A549 (cell line): ENCODE data around the gene MLST8. TPM values are rescaled to one million over a fixed set of nuclear protein-coding genes. Genes with fewer than 3 reads are reported as not detected.

ENCODE experiments used
- ATAC-seq, 2 experiments: fragments of 200-7000 bp in 1 of 2; fragments of >200 bp in 1 of 2; cut with Nextera tagmentation in 1 of 2; cut with Tn5 transposase in 1 of 2; 3 replicates each; pipeline versions ENCODE4 v1.8.0 to v1.9.1; 2018 to 2020; ENCODE audit warnings: mild to moderate bottlenecking in 1 of 2, moderate library complexity in 1 of 2
- CTCF ChIA-PET: fragments of 300-600 bp; sonication (Branson Sonifier 250); formaldehyde crosslinking; extraction: SDS; loops from one replicate; lab custom pipeline; 2021; ENCODE audit warnings: antibody characterized with exemption, inconsistent platforms; lab: Yijun Ruan, JAX
- POLR2A ChIA-PET: fragments of 350-600 bp; formaldehyde crosslinking; extraction: SDS; loops from one replicate; lab custom pipeline; 2021; ENCODE audit warnings: antibody characterized with exemption, inconsistent platforms; lab: Yijun Ruan, JAX
- DNase-seq, 2 experiments: peaks; one replicate each; pipeline versions ENCODE4 v3.0.0 to v3.0.0-alpha.2; 2011 to 2016; ENCODE audit warnings: low read depth in 1 of 2, low spot score in 1 of 2
- FAIRE-seq: peaks from 2 replicates; lab custom pipeline; 2011; peaks lifted over from hg19 to GRCh38; lab: Jason Lieb, UNC
- H3K27ac ChIP-seq, 2 experiments: fragments of >200 bp; sonication (Bioruptor Twin); formaldehyde crosslinking; 3 replicates each; pipeline ENCODE4 v1.5.1; 2016 to 2017
- H3K4me1 ChIP-seq: fragments of >200 bp; sonication (Bioruptor Twin); formaldehyde crosslinking; 3 replicates; pipeline ENCODE4 v1.6.1; 2016
- H3K4me2 ChIP-seq: fragments of >200 bp; sonication (Bioruptor Twin); formaldehyde crosslinking; 3 replicates; pipeline ENCODE4 v1.6.1; 2016
- H3K4me3 ChIP-seq: fragments of >200 bp; sonication (Bioruptor Twin); formaldehyde crosslinking; 3 replicates; pipeline ENCODE4 v1.5.1; 2016
- H3K9me3 ChIP-seq: fragments of >200 bp; sonication (Bioruptor Twin); formaldehyde crosslinking; 3 replicates; pipeline ENCODE4 v1.6.1; 2016
- BCL3 ChIP-seq: fragments of >200 bp; sonication (Bioruptor Twin); formaldehyde crosslinking; IDR thresholded peaks from 3 replicates; pipeline ENCODE4 v1.6.1; 2016
- CHD4 ChIP-seq: fragments of 200-600 bp; sonication (generic); IDR thresholded peaks from 2 replicates; pipeline ENCODE4 v1.6.1; 2016; ENCODE audit warnings: antibody characterized with exemption, mild to moderate bottlenecking, borderline replicate concordance
- CTCF ChIP-seq: fragments of >200 bp; sonication (Bioruptor Twin); formaldehyde crosslinking; IDR thresholded peaks from 3 replicates; pipeline ENCODE4 v1.5.1; 2016
- E2F6 ChIP-seq: IDR thresholded peaks from 2 replicates; pipeline ENCODE4 v1.6.1; 2012; ENCODE audit warnings: low read depth, borderline replicate concordance
- EP300 ChIP-seq, 2 experiments: fragments of >200 bp; sonication (Bioruptor Twin); formaldehyde crosslinking; IDR thresholded peaks; 2 replicates in 1 of 2; 3 replicates in 1 of 2; pipeline ENCODE4 v1.6.1; 2016 to 2017
- ESRRA ChIP-seq: fragments of 150-350 bp; IDR thresholded peaks from 2 replicates; pipeline ENCODE4 v1.6.1; 2014; ENCODE audit warnings: mild to moderate bottlenecking, low read length, borderline replicate concordance
- GATA3 ChIP-seq: IDR thresholded peaks from 2 replicates; pipeline ENCODE4 v1.6.1; 2012; ENCODE audit warnings: borderline replicate concordance
- HES2 ChIP-seq: fragments of >200 bp; sonication (Bioruptor Twin); formaldehyde crosslinking; IDR thresholded peaks from 2 replicates; pipeline ENCODE4 v1.6.1; 2016
- HOXB13 ChIP-seq: fragments of 250-450 bp; sonication (Bioruptor Pico); IDR thresholded peaks from 2 replicates; pipeline ENCODE4 v1.5.0; 2020; ENCODE audit warnings: low read depth, mild to moderate bottlenecking, moderate library complexity
- JUN ChIP-seq, 2 experiments: fragments of >200 bp; sonication (Bioruptor Twin); formaldehyde crosslinking; IDR thresholded peaks; 2 replicates in 1 of 2; 3 replicates in 1 of 2; pipeline ENCODE4 v1.6.1; 2016 to 2017
- KDM1A ChIP-seq: fragments of 200-600 bp; sonication (generic); IDR thresholded peaks from 2 replicates; pipeline ENCODE4 v1.6.1; 2016; ENCODE audit warnings: low read depth, mild to moderate bottlenecking
- MAX ChIP-seq: IDR thresholded peaks from 2 replicates; pipeline ENCODE4 v1.6.1; 2012
- MYC ChIP-seq: IDR thresholded peaks from 2 replicates; pipeline ENCODE4 v1.6.1; 2012; ENCODE audit warnings: mild to moderate bottlenecking, inconsistent platforms, low read length, improper control_type of control experiment, borderline replicate concordance
- NFE2L2 ChIP-seq: fragments of 150-350 bp; conservative IDR thresholded peaks from 2 replicates; pipeline ENCODE4 v1.6.1; 2014; ENCODE audit warnings: low read length
- NR3C1 ChIP-seq: fragments of >200 bp; sonication (Bioruptor Twin); formaldehyde crosslinking; IDR thresholded peaks from 3 replicates; pipeline ENCODE4 v1.6.1; 2017
- REST ChIP-seq: fragments of 200-600 bp; sonication (generic); IDR thresholded peaks from 2 replicates; pipeline ENCODE4 v1.6.1; 2016; ENCODE audit warnings: antibody characterized with exemption, mild to moderate bottlenecking, moderate library complexity
- RNF2 ChIP-seq: fragments of 200-600 bp; sonication (generic); IDR thresholded peaks from 2 replicates; pipeline ENCODE4 v1.6.1; 2016; ENCODE audit warnings: low read depth, mild to moderate bottlenecking, antibody characterized with exemption, moderate library complexity, borderline replicate concordance
- SMC3 ChIP-seq: fragments of >200 bp; sonication (Bioruptor Twin); formaldehyde crosslinking; IDR thresholded peaks from 3 replicates; pipeline ENCODE4 v1.6.1; 2018; ENCODE audit warnings: inconsistent platforms
- SREBF2 ChIP-seq: fragments of 450-650 bp; IDR thresholded peaks from 2 replicates; pipeline ENCODE4 v1.6.1; 2014; ENCODE audit warnings: mild to moderate bottlenecking, moderate library complexity
- TFCP2L1 ChIP-seq: fragments of 250-450 bp; sonication (Bioruptor Pico); IDR thresholded peaks from 2 replicates; pipeline ENCODE4 v1.5.0; 2021; ENCODE audit warnings: mild to moderate bottlenecking
- USF2 ChIP-seq: fragments of 450-650 bp; IDR thresholded peaks from 2 replicates; pipeline ENCODE4 v1.6.1; 2014; ENCODE audit warnings: antibody characterized with exemption
- ZC3H11A ChIP-seq: fragments of 450-650 bp; IDR thresholded peaks from 2 replicates; pipeline ENCODE4 v1.6.1; 2014; ENCODE audit warnings: antibody characterized with exemption, mild to moderate bottlenecking
- ZNF302 ChIP-seq: fragments of 250-450 bp; sonication (Bioruptor Pico); IDR thresholded peaks from 2 replicates; pipeline ENCODE4 v1.9.0; 2021; ENCODE audit warnings: inconsistent platforms, mild to moderate bottlenecking, moderate library complexity
- WGBS: methylation state at CpG from one replicate; pipeline ENCODE4 v1.1.6; 2017; ENCODE audit errors: missing lambda C conversion rate; 5-methylcytosine and 5-hydroxymethylcytosine counted together
- polyA plus RNA-seq, 4 experiments: library from polyadenylated mRNA; depleted of rRNA in 3 of 4; stranded (reverse); fragments of >200 nt; fragmentation: RNase III in 1 of 4; extraction: RNeasy Plus Mini Kit Qiagen cat#74134 plus additional on column Dnase treatment in 1 of 4; gene quantifications; 2 replicates in 3 of 4; 3 replicates in 1 of 4; pipeline ENCODE4 v1.2.3, GENCODE V29; 2011 to 2017

MLST8 gene
- polyA plus RNA-seq, 2 of the 4 experiments (the other 2 are of a cell fraction) = 46.8 to 53.9 TPM

- peaks cover 18% of the 10 kb centered on the region for H3K4me1 ChIP-seq
- H3K9me3 ChIP-seq = no peaks in the 10 kb centered on the region
- H3K4me3 ChIP-seq = no peak overlapping the region
- POLR2A ChIA-PET = interaction anchor here (1.0 to 1.5 kb wide), 6 partner anchors 11 to 409 kb away, joined by 3 to 9 read pairs (median 6); partner anchors contain the start of genes ECI1, MLST8, PGP and TRAF7
- TF ChIP-seq CTCF (no peak), ZNF302 (no peak), JUN (IDR thresholded peaks at IDR 0.05) (no peak), BCL3 (no peak), EP300 (IDR thresholded peaks at IDR 0.05) (no peak), E2F6 (no peak), ESRRA (no peak), GATA3 (no peak)
- H3K27ac ChIP-seq = no peak overlapping the region
- no peak overlapping the region; the same call in 2 of the 3 replicates for H3K4me2 ChIP-seq
- WGBS = 47% methylated on average over 11 of the region's 16 CpGs
- CTCF ChIA-PET = interaction anchor here (0.6 to 5.0 kb wide), 28 partner anchors 9 to 316 kb away, joined by 3 to 33 read pairs (median 6); partner anchors contain the start of genes BRICD5, ECI1 and MLST8
- DNase-seq (peak; percentile 55 to 70), FAIRE-seq (no peak), ATAC-seq (peak; percentile 3 to 13; a peak in 4 of 6 replicates)
These were observed 11.0 kb upstream of the MLST8 start for GRCh38 chr16:2194166-2194834.

GRCh38 chr16:2194852-2195321 is 10.4 kb upstream of the MLST8 start:
- 14% methylated on average over 8 of the region's 10 CpGs for WGBS
- H3K4me2 ChIP-seq = peak overlapping the region; percentile 97
- TF ChIP-seq CHD4 (peak; percentile 79; the same call in 1 of the 2 replicates), ZNF302 (no peak), CTCF (peak; percentile 74), ZC3H11A (no peak), USF2 (no peak), SMC3 (peak; percentile 56; the same call in 2 of the 3 replicates), SREBF2 (no peak), RNF2 (no peak), ESRRA (0 out of 2 replicates have a peak, but pooled peaks have one; percentile 33), MAX (peak; percentile 29; the same call in 1 of the 2 replicates), HOXB13 (CRISPR knock-in tag) (no peak), NR3C1 (no peak), NFE2L2 (no peak), MYC (no peak), HES2 (no peak), TFCP2L1 (CRISPR knock-in tag) (no peak), REST (no peak), KDM1A (peak; percentile 89)

More at GRCh38 chr16:2194852-2195321, 10.4 kb upstream of the MLST8 start:
- H3K9me3 ChIP-seq = no peaks in the 10 kb centered on the region
- POLR2A ChIA-PET = interaction anchor here (1.0 to 2.0 kb wide), 7 partner anchors 10 to 408 kb away, joined by 3 to 17 read pairs (median 6); partner anchors contain the start of genes ECI1, MLST8, PGP and TRAF7
- no peak overlapping the region for H3K4me3 ChIP-seq
- ATAC-seq (peak; percentile 64 to 88), FAIRE-seq (no peak), DNase-seq (peak; percentile 69 to 82)
- CTCF ChIA-PET = interaction anchor here (0.6 to 5.0 kb wide), 30 partner anchors 9 to 316 kb away, joined by 3 to 33 read pairs (median 6); partner anchors contain the start of genes BRICD5, ECI1 and MLST8
- no peak overlapping the region for H3K27ac ChIP-seq
- H3K4me1 ChIP-seq = peaks cover 18% of the 10 kb centered on the region
